ENCODE results near the gene HERC3.

- TF ChIP-seq EZH2 (IDR thresholded peaks at IDR 0.05) (no peak), POLR2AphosphoS5 (IDR thresholded peaks at IDR 0.05; ENCODE audit: borderline replicate concordance, low read depth, low read length) (no peak), FOXP2 (optimal IDR thresholded peaks at IDR 0.05; ENCODE audit: control extremely low read depth, extremely low read length, insufficient read depth) (no peak)
Measured at GRCh38 chr4:88681209-88681608, 88.9 kb downstream of the HERC3 start.

All from SK-N-MC (cell line).